ENCODE data around the gene UBE2O.
A peak's percentile ranks its signal among the peaks of the same experiment; 100 is the strongest.

Gene UBE2O

GRCh38 chr17:76452660-76453430, at the start of gene UBE2O:
Gene UBE2O (minus strand): TSS chr17:76453152. CDS start chr17:76453141, 11 bp downstream.
- Histone ChIP-seq H3K9me3 (ENCODE audit: control insufficient read depth, insufficient read depth, low read length) (no peaks in the 10 kb centered on the region), H3K27me3 (ENCODE audit: control insufficient read depth, insufficient read depth, low read length) (no peaks in the 10 kb centered on the region), H3K36me3 (ENCODE audit: control insufficient read depth, insufficient read depth, low read length) (no peaks in the 10 kb centered on the region), H3K9ac (ENCODE audit: low read depth, low read length) (peak within 1 kb of the TSS; percentile 39), H3K4me1 (ENCODE audit: control insufficient read depth, insufficient read depth, low read length) (peaks cover 14% of the 10 kb centered on the region), H3K4me3 (ENCODE audit: low read depth, low read length) (peak within 1 kb of the TSS; percentile 91)

DNA sequence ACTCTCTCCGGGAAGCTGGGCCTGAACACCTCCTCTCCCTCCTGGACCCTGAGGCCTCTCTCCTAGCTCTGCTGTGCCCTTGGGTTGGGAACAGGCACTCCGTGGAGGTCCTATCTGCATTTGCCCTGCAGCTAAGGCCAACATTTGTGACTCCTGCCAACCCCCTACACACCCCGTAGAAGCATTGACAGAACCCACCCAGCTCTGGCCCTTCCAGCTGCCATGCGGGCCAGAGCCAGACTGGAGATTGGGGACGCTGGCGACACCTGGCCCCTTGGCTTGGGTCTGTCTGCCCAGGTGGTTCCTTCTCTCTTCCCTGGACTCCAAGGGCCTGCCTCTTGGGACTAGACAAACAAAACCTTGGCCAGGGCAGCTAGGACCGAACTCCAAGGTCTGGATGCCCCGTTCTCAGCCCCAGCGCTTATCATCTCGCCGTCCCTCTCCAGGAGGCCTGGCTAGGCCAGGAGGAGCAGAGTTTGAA, 48.9 kb upstream of the UBE2O start:
- H3K4me1 ChIP-seq (ENCODE audit: control insufficient read depth, insufficient read depth, low read length), result peaks cover 23% of the 10 kb centered on the region
- peaks cover 7% of the 10 kb centered on the region for H3K27me3 ChIP-seq (ENCODE audit: control insufficient read depth, insufficient read depth, low read length)
- H3K36me3 ChIP-seq (ENCODE audit: control insufficient read depth, insufficient read depth, low read length), result peaks cover 4% of the 10 kb centered on the region
- peak overlapping the region; percentile 28 for H3K9ac ChIP-seq (ENCODE audit: low read depth, low read length)
- H3K4me3 ChIP-seq (ENCODE audit: low read depth, low read length), result peak overlapping the region; percentile 30
- H3K9me3 ChIP-seq (ENCODE audit: control insufficient read depth, insufficient read depth, low read length), result no peaks in the 10 kb centered on the region

- peak within 1 kb of the TSS; percentile 65 for H3K9ac ChIP-seq (ENCODE audit: low read depth, low read length)
- peaks cover 19% of the 10 kb centered on the region for H3K4me1 ChIP-seq (ENCODE audit: control insufficient read depth, insufficient read depth, low read length)
- H3K9me3 ChIP-seq (ENCODE audit: control insufficient read depth, insufficient read depth, low read length), result no peaks in the 10 kb centered on the region
- peaks cover 3% of the 10 kb centered on the region for H3K27me3 ChIP-seq (ENCODE audit: control insufficient read depth, insufficient read depth, low read length)
- H3K4me3 ChIP-seq (ENCODE audit: low read depth, low read length), result peak within 1 kb of the TSS; percentile 75
- H3K36me3 ChIP-seq (ENCODE audit: control insufficient read depth, insufficient read depth, low read length), result peaks cover 4% of the 10 kb centered on the region
Observed at GRCh38 chr17:76501018-76501826, 48.3 kb upstream of the UBE2O start, which contains the start of gene RHBDF2. Gene RHBDF2 (minus strand): TSS chr17:76501423. CDS start chr17:76481524, 19,899 bp downstream.

DNA sequence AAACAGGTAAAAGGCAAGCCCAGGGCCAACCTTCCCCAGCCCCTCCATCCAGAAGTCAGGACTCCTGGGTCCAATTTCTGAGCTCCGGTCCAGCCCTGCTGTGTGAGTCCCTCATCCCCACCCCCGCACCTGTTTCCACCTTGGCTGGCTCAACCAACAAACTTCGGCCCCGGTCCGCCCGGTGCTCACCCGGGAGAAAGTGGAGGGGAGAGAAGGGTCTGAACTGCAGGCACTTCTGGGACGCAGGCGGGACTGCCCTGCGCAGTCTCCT, 47.7 kb upstream of the UBE2O start:
- Histone ChIP-seq H3K4me1 (ENCODE audit: control insufficient read depth, insufficient read depth, low read length) (peaks cover 19% of the 10 kb centered on the region), H3K9me3 (ENCODE audit: control insufficient read depth, insufficient read depth, low read length) (no peaks in the 10 kb centered on the region), H3K9ac (ENCODE audit: low read depth, low read length) (peak overlapping the region; percentile 65), H3K27me3 (ENCODE audit: control insufficient read depth, insufficient read depth, low read length) (peaks cover 3% of the 10 kb centered on the region), H3K4me3 (ENCODE audit: low read depth, low read length) (peak overlapping the region; percentile 75), H3K36me3 (ENCODE audit: control insufficient read depth, insufficient read depth, low read length) (peaks cover 4% of the 10 kb centered on the region)

DNA sequence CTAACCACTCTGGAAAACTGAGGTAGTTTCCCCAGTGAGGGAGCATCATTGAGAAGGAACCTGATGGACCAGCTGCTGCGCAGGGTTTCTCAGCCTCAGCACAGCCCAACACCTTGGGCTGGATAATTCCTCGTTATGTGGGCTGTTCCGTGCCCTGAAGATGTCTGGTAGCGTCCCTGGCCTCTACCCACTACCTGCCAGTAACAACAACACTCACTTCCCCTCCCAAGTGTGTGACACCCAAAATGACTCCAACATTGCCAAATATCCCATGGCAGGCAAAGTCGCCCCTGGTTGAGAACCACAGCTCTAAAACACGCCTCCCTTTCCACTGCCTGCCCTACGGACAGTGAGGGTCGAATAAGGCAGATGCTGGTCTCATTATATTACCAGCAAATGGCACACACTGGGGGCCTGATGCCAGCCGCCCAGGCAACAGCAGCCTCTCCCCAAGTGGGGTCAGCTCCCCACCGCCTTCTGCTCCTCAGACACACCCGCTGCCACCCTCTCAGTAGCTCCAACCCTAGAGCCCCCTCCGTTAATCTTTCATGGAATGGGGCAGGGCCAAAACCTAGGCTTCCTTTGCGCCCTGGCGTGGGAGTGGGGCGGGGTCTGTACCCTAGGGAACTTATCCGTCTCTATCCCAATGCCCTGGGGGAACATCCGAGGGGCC, 47.3 kb upstream of the UBE2O start:
- peak overlapping the region; percentile 75 for H3K4me3 ChIP-seq (ENCODE audit: low read depth, low read length)
- H3K4me1 ChIP-seq (ENCODE audit: control insufficient read depth, insufficient read depth, low read length), result peaks cover 19% of the 10 kb centered on the region
- peaks cover 4% of the 10 kb centered on the region for H3K36me3 ChIP-seq (ENCODE audit: control insufficient read depth, insufficient read depth, low read length)
- H3K9ac ChIP-seq (ENCODE audit: low read depth, low read length), result peak overlapping the region; percentile 65
- H3K27me3 ChIP-seq (ENCODE audit: control insufficient read depth, insufficient read depth, low read length), result peaks cover 3% of the 10 kb centered on the region
- no peaks in the 10 kb centered on the region for H3K9me3 ChIP-seq (ENCODE audit: control insufficient read depth, insufficient read depth, low read length)

- Histone ChIP-seq H3K9me3 (ENCODE audit: control insufficient read depth, insufficient read depth, low read length) (no peaks in the 10 kb centered on the region), H3K27me3 (ENCODE audit: control insufficient read depth, insufficient read depth, low read length) (peaks cover 3% of the 10 kb centered on the region), H3K36me3 (ENCODE audit: control insufficient read depth, insufficient read depth, low read length) (peaks cover 4% of the 10 kb centered on the region), H3K4me3 (ENCODE audit: low read depth, low read length) (no peak overlapping the region), H3K4me1 (ENCODE audit: control insufficient read depth, insufficient read depth, low read length) (peaks cover 19% of the 10 kb centered on the region), H3K9ac (ENCODE audit: low read depth, low read length) (no peak overlapping the region)
Observed at GRCh38 chr17:76499267-76499667, 46.3 kb upstream of the UBE2O start.

- no peak overlapping the region for H3K9ac ChIP-seq (ENCODE audit: low read depth, low read length)
- H3K9me3 ChIP-seq (ENCODE audit: control insufficient read depth, insufficient read depth, low read length), result no peaks in the 10 kb centered on the region
- peaks cover 19% of the 10 kb centered on the region for H3K4me1 ChIP-seq (ENCODE audit: control insufficient read depth, insufficient read depth, low read length)
- H3K4me3 ChIP-seq (ENCODE audit: low read depth, low read length), result no peak overlapping the region
- H3K36me3 ChIP-seq (ENCODE audit: control insufficient read depth, insufficient read depth, low read length), result peaks cover 4% of the 10 kb centered on the region
- peaks cover 3% of the 10 kb centered on the region for H3K27me3 ChIP-seq (ENCODE audit: control insufficient read depth, insufficient read depth, low read length)
Observed at GRCh38 chr17:76498876-76499251, 45.9 kb upstream of the UBE2O start.

DNA sequence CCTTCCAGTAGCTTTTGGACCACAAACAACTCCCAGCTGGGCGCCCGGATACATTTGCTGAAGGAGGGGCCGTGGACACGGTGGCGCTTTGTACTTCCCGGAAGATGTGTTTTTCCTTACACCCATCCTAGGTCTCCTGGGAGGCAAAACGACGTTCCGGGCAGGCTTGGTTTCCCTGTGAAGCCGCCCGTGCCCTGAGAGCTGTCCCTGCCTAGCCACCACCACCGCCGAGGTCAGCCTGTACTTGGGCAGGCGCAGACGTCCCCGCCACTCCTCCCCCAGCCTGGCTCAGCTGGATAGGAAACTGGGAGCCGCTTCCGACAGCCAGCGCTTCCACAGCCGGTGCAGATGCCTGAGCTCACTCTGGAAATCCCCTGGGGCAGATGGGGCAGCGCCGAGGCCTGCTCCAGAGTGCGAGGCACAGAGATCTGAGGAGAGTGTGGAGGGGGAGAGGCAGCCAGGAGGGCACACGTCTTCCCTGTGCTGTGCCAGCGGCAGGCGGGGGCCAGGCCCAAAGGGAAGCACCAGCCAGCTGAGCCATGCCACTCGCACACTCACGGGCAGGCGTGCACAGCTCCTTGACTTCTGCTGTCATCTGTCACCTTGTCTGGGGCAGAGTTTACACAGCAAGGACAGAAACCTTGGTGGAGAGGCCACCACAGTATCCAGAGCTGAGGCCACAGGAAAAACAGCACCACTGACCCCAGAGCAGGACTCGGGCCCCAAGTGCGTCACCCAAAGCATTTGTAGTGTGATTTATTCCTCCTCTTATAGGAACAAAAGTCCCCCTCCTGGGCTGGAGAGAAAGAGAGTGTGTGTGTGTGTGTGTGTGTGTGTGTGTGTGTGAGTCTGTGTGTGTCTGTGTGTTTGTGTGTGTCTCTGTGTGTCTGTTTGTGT, 45.3 kb upstream of the UBE2O start:
- Histone ChIP-seq H3K9me3 (ENCODE audit: control insufficient read depth, insufficient read depth, low read length) (no peaks in the 10 kb centered on the region), H3K4me1 (ENCODE audit: control insufficient read depth, insufficient read depth, low read length) (peaks cover 20% of the 10 kb centered on the region), H3K27me3 (ENCODE audit: control insufficient read depth, insufficient read depth, low read length) (peaks cover 3% of the 10 kb centered on the region), H3K9ac (ENCODE audit: low read depth, low read length) (no peak overlapping the region), H3K4me3 (ENCODE audit: low read depth, low read length) (no peak overlapping the region), H3K36me3 (ENCODE audit: control insufficient read depth, insufficient read depth, low read length) (peaks cover 4% of the 10 kb centered on the region)

GRCh38 chr17:76497699-76497978, 44.7 kb upstream of the UBE2O start:
- H3K4me1 ChIP-seq (ENCODE audit: control insufficient read depth, insufficient read depth, low read length), result peaks cover 21% of the 10 kb centered on the region
- H3K36me3 ChIP-seq (ENCODE audit: control insufficient read depth, insufficient read depth, low read length), result peaks cover 4% of the 10 kb centered on the region
- no peak overlapping the region for H3K4me3 ChIP-seq (ENCODE audit: low read depth, low read length)
- no peaks in the 10 kb centered on the region for H3K9me3 ChIP-seq (ENCODE audit: control insufficient read depth, insufficient read depth, low read length)
- peaks cover 3% of the 10 kb centered on the region for H3K27me3 ChIP-seq (ENCODE audit: control insufficient read depth, insufficient read depth, low read length)
- no peak overlapping the region for H3K9ac ChIP-seq (ENCODE audit: low read depth, low read length)

- peaks cover 3% of the 10 kb centered on the region for H3K27me3 ChIP-seq (ENCODE audit: control insufficient read depth, insufficient read depth, low read length)
- H3K36me3 ChIP-seq (ENCODE audit: control insufficient read depth, insufficient read depth, low read length), result peaks cover 4% of the 10 kb centered on the region
- no peak overlapping the region for H3K4me3 ChIP-seq (ENCODE audit: low read depth, low read length)
- no peaks in the 10 kb centered on the region for H3K9me3 ChIP-seq (ENCODE audit: control insufficient read depth, insufficient read depth, low read length)
- peaks cover 15% of the 10 kb centered on the region for H3K4me1 ChIP-seq (ENCODE audit: control insufficient read depth, insufficient read depth, low read length)
- no peak overlapping the region for H3K9ac ChIP-seq (ENCODE audit: low read depth, low read length)
Observed at GRCh38 chr17:76496464-76496863, 43.5 kb upstream of the UBE2O start.

Data from iPS-15b (cell line).